ENCODE results near the gene GYS2. TPM values are rescaled to one million over a fixed set of nuclear protein-coding genes. Genes with fewer than 3 reads are reported as not detected.

GYS2 gene
- total and polyA plus RNA-seq, 9 of the 15 experiments (the other 6 are each of a cell fraction or from before 2014, with no cell fraction given) = not detected

GRCh38 chr12:21614506-21614905 is 9.9 kb upstream of the GYS2 start:
- Histone ChIP-seq H3K4me3 (no peak overlapping the region), H3K4me1 (replicated peaks in 1 of 2; ENCODE audit: control insufficient read depth in 2 of 2, insufficient read depth in 2 of 2, low read length in 2 of 2) (no peaks in the 10 kb centered on the region), H3K9me1 (ENCODE audit: control insufficient read depth, insufficient read depth, low read length) (no peaks in the 10 kb centered on the region), H3K27me3 (ENCODE audit: control insufficient read depth in 2 of 2, insufficient read depth in 2 of 2, low read length in 2 of 2) (no peaks in the 10 kb centered on the region), H4K20me1 (replicated peaks; ENCODE audit: control insufficient read depth, insufficient read depth, low read length) (no peaks in the 10 kb centered on the region), H3K4me2 (ENCODE audit: insufficient read depth, low read length) (no peak overlapping the region), H3K9me3 (replicated peaks; ENCODE audit: control insufficient read depth, insufficient read depth, low read depth, low read length) (no peaks in the 10 kb centered on the region), H3K9ac (ENCODE audit: insufficient read depth in 1 of 2, low read depth in 2 of 2, low read length in 2 of 2) (no peak overlapping the region), H2AFZ (ENCODE audit: low read depth, low read length) (no peak overlapping the region), H3K36me3 (ENCODE audit: control insufficient read depth, insufficient read depth, low read length) (no peaks in the 10 kb centered on the region), H3K27ac (ENCODE audit: extremely low read depth, low read depth, low read length) (no peak overlapping the region), H3K79me2 (ENCODE audit: control insufficient read depth, insufficient read depth, low read length) (no peaks in the 10 kb centered on the region)
- BruUV-seq (replicated peaks) = no TSS peak
- DNase-seq (ENCODE audit: extremely low read depth in 1 of 4, low spot score in 3 of 4) (no peak), ATAC-seq (no peak), FAIRE-seq (no peak)
- CTCF ChIA-PET (ENCODE audit: low intra/inter-chr PET ratio) = no interaction called here
- TF ChIP-seq GABPA (tag; conservative IDR thresholded peaks at IDR 0.05; ENCODE audit: low read depth) (0 out of 2 replicates have a peak, but pooled peaks have one; percentile 19), NUFIP1 (IDR thresholded peaks at IDR 0.05; ENCODE audit: partially characterized antibody) (no peak), CTCF (IDR thresholded peaks at IDR 0.05 in 2 of 3, conservative IDR thresholded peaks at IDR 0.05 in 1 of 3; ENCODE audit: insufficient read depth in 2 of 3, low read depth in 1 of 3, low read length in 3 of 3) (no peak)
- in situ Hi-C loops (cut with MboI) = no loop called here
- 33% methylated on average over 2 of the region's 2 CpGs for WGBS (ENCODE audit: insufficient coverage, low coverage, missing lambda C conversion rate)
- POLR2A ChIA-PET = no interaction called here
- intact Hi-C loops (cut with micrococcal nuclease) = no loop called here

GRCh38 chr12:21613931-21614330 is 9.3 kb upstream of the GYS2 start:
- FAIRE-seq (no peak), ATAC-seq (0 out of 3 replicates have a peak, but pooled peaks have one; percentile 39), DNase-seq (ENCODE audit: extremely low read depth in 1 of 4, low spot score in 3 of 4) (peak in 2 of 4 experiments; percentile 20 to 21)
- ChIA-PET CTCF (ENCODE audit: low intra/inter-chr PET ratio) (no interaction called here), POLR2A (no interaction called here)
- WGBS (ENCODE audit: insufficient coverage, low coverage, missing lambda C conversion rate) = 17% methylated on average over 2 of the region's 2 CpGs
- no peak overlapping the region for H3K4me3 ChIP-seq
- no peaks in the 10 kb centered on the region for H3K9me1 ChIP-seq (ENCODE audit: control insufficient read depth, insufficient read depth, low read length)
- no peaks in the 10 kb centered on the region for H3K4me1 ChIP-seq (replicated peaks in 1 of 2; ENCODE audit: control insufficient read depth in 2 of 2, insufficient read depth in 2 of 2, low read length in 2 of 2)
- H3K27ac ChIP-seq (ENCODE audit: extremely low read depth, low read depth, low read length) = no peak overlapping the region
- no peak overlapping the region for H2AFZ ChIP-seq (ENCODE audit: low read depth, low read length)
- H3K9me3 ChIP-seq (replicated peaks; ENCODE audit: control insufficient read depth, insufficient read depth, low read depth, low read length) = no peaks in the 10 kb centered on the region
- H3K27me3 ChIP-seq (ENCODE audit: control insufficient read depth in 2 of 2, insufficient read depth in 2 of 2, low read length in 2 of 2) = no peaks in the 10 kb centered on the region
- H4K20me1 ChIP-seq (replicated peaks; ENCODE audit: control insufficient read depth, insufficient read depth, low read length) = no peaks in the 10 kb centered on the region
- in situ Hi-C loops (cut with MboI) (no loop called here), intact Hi-C loops (cut with micrococcal nuclease) (no loop called here)
- no peak overlapping the region for H3K9ac ChIP-seq (ENCODE audit: insufficient read depth in 1 of 2, low read depth in 2 of 2, low read length in 2 of 2)
- no peaks in the 10 kb centered on the region for H3K36me3 ChIP-seq (ENCODE audit: control insufficient read depth, insufficient read depth, low read length)
- TF ChIP-seq PHB (CRISPR knock-in tag; IDR thresholded peaks at IDR 0.05) = no peak
- no peak for TF ChIP-seq CTCFL (IDR thresholded peaks at IDR 0.05; ENCODE audit: borderline replicate concordance, insufficient read depth, low read depth, low read length, poor library complexity, severe bottlenecking)
- TF ChIP-seq ZSCAN32 (CRISPR knock-in tag; IDR thresholded peaks at IDR 0.05) = no peak
- TF ChIP-seq BCL6 (CRISPR knock-in tag; IDR thresholded peaks at IDR 0.05) = no peak
- TF ChIP-seq NFXL1 (CRISPR knock-in tag; IDR thresholded peaks at IDR 0.05) = no peak
- TF ChIP-seq POLR3G (IDR thresholded peaks at IDR 0.05; ENCODE audit: extremely low read depth, insufficient read length, insufficient replicate concordance) = no peak
- no peak for TF ChIP-seq TCF7L2 (IDR thresholded peaks at IDR 0.05; ENCODE audit: low read depth, low read length)
- TF ChIP-seq NFATC3 (IDR thresholded peaks at IDR 0.05) = no peak
- TF ChIP-seq MBD1 (CRISPR knock-in tag; IDR thresholded peaks at IDR 0.05) = no peak
- no peaks in the 10 kb centered on the region for H3K79me2 ChIP-seq (ENCODE audit: control insufficient read depth, insufficient read depth, low read length)
- no peak overlapping the region for H3K4me2 ChIP-seq (ENCODE audit: insufficient read depth, low read length)
- no TSS peak for BruUV-seq (replicated peaks)

Measured in K562 (cell line).